Measurements from ENCODE around the gene PI4KA. TPM values are rescaled to one million over a fixed set of nuclear protein-coding genes. Genes with fewer than 3 reads are reported as not detected.
A peak's percentile ranks its signal among the peaks of the same experiment; 100 is the strongest.

Gene PI4KA
- total and polyA plus RNA-seq, 2 of the 13 experiments (the other 11 are each of a cell fraction or from before 2014, with no cell fraction given): 27.4 to 56.4 TPM

GRCh38 chr22:20771918-20772625, 86.5 kb downstream of the PI4KA start (continued):
- TF ChIP-seq, protein P1, sequence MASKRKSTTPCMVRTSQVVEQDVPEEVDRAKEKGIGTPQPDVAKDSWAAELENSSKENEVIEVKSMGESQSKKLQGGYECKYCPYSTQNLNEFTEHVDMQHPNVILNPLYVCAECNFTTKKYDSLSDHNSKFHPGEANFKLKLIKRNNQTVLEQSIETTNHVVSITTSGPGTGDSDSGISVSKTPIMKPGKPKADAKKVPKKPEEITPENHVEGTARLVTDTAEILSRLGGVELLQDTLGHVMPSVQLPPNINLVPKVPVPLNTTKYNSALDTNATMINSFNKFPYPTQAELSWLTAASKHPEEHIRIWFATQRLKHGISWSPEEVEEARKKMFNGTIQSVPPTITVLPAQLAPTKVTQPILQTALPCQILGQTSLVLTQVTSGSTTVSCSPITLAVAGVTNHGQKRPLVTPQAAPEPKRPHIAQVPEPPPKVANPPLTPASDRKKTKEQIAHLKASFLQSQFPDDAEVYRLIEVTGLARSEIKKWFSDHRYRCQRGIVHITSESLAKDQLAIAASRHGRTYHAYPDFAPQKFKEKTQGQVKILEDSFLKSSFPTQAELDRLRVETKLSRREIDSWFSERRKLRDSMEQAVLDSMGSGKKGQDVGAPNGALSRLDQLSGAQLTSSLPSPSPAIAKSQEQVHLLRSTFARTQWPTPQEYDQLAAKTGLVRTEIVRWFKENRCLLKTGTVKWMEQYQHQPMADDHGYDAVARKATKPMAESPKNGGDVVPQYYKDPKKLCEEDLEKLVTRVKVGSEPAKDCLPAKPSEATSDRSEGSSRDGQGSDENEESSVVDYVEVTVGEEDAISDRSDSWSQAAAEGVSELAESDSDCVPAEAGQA (IDR thresholded peaks at IDR 0.05; ENCODE audit: low read depth): no peak
- TF ChIP-seq, protein P1 (CRISPR knock-in tag; IDR thresholded peaks at IDR 0.05; ENCODE audit: borderline replicate concordance): no peak
- no peak for TF ChIP-seq NFRKB (IDR thresholded peaks at IDR 0.05)
- 0 out of 2 replicates have a peak, but pooled peaks have one; percentile 17 for TF ChIP-seq PHF8 (CRISPR knock-in tag; IDR thresholded peaks at IDR 0.05)
- TF ChIP-seq ZNF768 (CRISPR knock-in tag; IDR thresholded peaks at IDR 0.05): peak; percentile 61; the same call in 1 of the 2 replicates
- peak; percentile 49; the same call in 1 of the 2 replicates for TF ChIP-seq ZBTB37 (CRISPR knock-in tag; IDR thresholded peaks at IDR 0.05)
- no peak for TF ChIP-seq MZF1 (CRISPR knock-in tag; IDR thresholded peaks at IDR 0.05; ENCODE audit: borderline replicate concordance)
- no peak for TF ChIP-seq ZNF839 (CRISPR knock-in tag; IDR thresholded peaks at IDR 0.05; ENCODE audit: borderline replicate concordance)
- no peak for TF ChIP-seq MBNL3 (CRISPR knock-in tag; conservative IDR thresholded peaks at IDR 0.05)
- no peak for TF ChIP-seq ZNF317 (CRISPR knock-in tag; IDR thresholded peaks at IDR 0.05)
- TF ChIP-seq POLR2A (IDR thresholded peaks at IDR 0.05; ENCODE audit: insufficient read depth in 1 of 2, low read depth in 2 of 2, low read length in 2 of 2): no peak
- TF ChIP-seq, protein P2, sequence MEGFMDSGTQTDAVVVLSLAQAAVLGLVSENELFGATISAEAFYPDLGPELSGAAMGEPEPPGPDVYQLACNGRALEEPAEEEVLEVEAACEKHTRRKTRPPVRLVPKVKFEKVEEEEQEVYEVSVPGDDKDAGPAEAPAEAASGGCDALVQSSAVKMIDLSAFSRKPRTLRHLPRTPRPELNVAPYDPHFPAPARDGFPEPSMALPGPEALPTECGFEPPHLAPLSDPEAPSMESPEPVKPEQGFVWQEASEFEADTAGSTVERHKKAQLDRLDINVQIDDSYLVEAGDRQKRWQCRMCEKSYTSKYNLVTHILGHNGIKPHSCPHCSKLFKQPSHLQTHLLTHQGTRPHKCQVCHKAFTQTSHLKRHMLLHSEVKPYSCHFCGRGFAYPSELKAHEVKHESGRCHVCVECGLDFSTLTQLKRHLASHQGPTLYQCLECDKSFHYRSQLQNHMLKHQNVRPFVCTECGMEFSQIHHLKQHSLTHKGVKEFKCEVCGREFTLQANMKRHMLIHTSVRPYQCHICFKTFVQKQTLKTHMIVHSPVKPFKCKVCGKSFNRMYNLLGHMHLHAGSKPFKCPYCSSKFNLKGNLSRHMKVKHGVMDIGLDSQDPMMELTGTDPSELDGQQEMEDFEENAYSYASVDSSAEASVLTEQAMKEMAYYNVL (CRISPR knock-in tag; IDR thresholded peaks at IDR 0.05; ENCODE audit: borderline replicate concordance): 0 out of 2 replicates have a peak, but pooled peaks have one; percentile 34
- TF ChIP-seq SMC3 (IDR thresholded peaks at IDR 0.05; ENCODE audit: low read length): peak; percentile 41
- peak; percentile 48 for TF ChIP-seq PAXIP1 (CRISPR knock-in tag; conservative IDR thresholded peaks at IDR 0.05)
- TF ChIP-seq ZNF263 (CRISPR knock-in tag; IDR thresholded peaks at IDR 0.05): no peak
- TF ChIP-seq CBFB (CRISPR knock-in tag; IDR thresholded peaks at IDR 0.05): 0 out of 2 replicates have a peak, but pooled peaks have one; percentile 21
- no peak for TF ChIP-seq ZNF235 (CRISPR knock-in tag; IDR thresholded peaks at IDR 0.05; ENCODE audit: borderline replicate concordance)

Measured in HepG2 (cell line).